GM12872 (cell line): ENCODE results near the gene GRAP.

Experiments used
- TF ChIP-seq, protein P1 (sequence below): IDR thresholded peaks from 3 replicates; pipeline ENCODE4 v1.5.1; 2011; ENCODE audit warnings: low read depth, mild to moderate bottlenecking, low read length, moderate library complexity; ENCODE audit not compliant: insufficient read depth

The GRAP gene

DNA sequence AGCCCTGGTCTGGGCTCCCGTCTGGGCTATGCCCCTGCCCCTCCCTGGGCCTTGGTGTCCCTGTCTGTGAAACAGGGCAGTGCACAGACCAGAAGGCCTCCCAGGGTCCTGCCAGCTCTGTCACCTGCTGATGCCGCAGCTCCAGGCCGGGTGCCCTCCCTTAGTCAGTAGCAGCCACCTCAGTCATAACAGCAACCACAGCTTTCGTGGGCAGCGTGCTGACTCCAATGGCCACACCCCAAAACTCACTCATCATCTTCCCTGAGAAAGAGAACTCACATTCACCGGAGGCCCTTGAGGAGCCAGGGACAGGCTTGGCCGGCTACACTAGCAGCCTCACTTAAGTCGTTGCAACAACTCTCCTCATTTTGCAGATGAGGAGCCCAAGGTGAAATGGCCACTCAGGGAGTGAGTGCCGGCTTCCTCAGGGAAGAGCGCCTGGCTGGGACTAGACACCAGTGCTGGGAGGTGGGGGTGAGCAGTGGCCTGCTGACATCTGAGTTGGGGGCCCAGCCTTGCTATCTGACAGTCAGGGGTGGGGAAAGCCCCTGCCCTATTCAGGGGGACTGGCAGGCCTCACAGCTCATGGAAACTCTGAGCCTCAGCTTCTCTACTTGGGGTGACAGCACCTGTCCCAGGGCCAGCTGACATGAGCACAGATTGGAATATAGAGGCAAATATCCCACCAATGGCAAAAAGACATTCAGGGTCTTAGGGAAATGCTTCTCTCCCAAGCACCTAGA is 72.2 kb downstream of the GRAP start:
- TF ChIP-seq, protein P1, sequence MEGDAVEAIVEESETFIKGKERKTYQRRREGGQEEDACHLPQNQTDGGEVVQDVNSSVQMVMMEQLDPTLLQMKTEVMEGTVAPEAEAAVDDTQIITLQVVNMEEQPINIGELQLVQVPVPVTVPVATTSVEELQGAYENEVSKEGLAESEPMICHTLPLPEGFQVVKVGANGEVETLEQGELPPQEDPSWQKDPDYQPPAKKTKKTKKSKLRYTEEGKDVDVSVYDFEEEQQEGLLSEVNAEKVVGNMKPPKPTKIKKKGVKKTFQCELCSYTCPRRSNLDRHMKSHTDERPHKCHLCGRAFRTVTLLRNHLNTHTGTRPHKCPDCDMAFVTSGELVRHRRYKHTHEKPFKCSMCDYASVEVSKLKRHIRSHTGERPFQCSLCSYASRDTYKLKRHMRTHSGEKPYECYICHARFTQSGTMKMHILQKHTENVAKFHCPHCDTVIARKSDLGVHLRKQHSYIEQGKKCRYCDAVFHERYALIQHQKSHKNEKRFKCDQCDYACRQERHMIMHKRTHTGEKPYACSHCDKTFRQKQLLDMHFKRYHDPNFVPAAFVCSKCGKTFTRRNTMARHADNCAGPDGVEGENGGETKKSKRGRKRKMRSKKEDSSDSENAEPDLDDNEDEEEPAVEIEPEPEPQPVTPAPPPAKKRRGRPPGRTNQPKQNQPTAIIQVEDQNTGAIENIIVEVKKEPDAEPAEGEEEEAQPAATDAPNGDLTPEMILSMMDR, result no peak

DNA sequence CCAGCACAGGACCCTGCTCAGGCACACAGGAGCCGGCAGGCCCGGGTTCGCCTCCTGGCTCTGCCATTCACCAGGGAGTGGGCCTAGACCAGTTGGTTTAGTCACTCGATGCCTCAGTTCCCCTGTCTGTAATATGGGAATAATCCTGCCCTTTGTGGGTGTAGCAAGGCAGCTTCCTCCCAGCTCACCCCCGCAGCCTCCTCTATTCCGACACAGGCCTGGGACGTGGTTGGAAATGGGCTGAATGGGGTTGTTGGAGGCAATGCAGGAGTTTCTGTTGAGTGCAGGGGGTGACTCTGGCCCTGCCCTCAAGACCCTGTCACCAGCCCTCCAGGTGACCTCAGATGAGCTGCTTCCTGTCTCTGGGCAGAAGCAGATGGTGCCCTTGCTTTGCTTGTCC is 75.0 kb downstream of the GRAP start:
- TF ChIP-seq, protein P1, result no peak
